Mesenchymal stem cell (in vitro differentiated cells and primary cell): Measurements from ENCODE around the gene DSCAM.

Experiments used
- DNase-seq: peaks from one replicate; pipeline ENCODE4 v3.0.0-alpha.2; 2013
- H2AFZ ChIP-seq: one replicate; pipeline ENCODE4 v1.6.1; 2013; ENCODE audit warnings: low read depth, mild to moderate bottlenecking, control low read depth, inconsistent platforms, low read length, moderate library complexity
- H2AK5ac ChIP-seq: 2 replicates; pipeline ENCODE4 v1.6.1; 2013; ENCODE audit warnings: low read length, moderate library complexity, mild to moderate bottlenecking, inconsistent platforms; ENCODE audit not compliant: severe bottlenecking
- H2BK120ac ChIP-seq: one replicate; pipeline ENCODE4 v1.6.1; 2013; ENCODE audit warnings: low read depth, mild to moderate bottlenecking, inconsistent platforms, low read length, moderate library complexity
- H2BK12ac ChIP-seq, 2 experiments: one replicate each; pipeline ENCODE4 v1.6.1; 2013; ENCODE audit warnings: inconsistent platforms in 2 of 2, low read length in 2 of 2, mild to moderate bottlenecking in 2 of 2, moderate library complexity in 2 of 2, control low read depth in 1 of 2
- H2BK15ac ChIP-seq: one replicate; pipeline ENCODE4 v1.6.1; 2013; ENCODE audit warnings: mild to moderate bottlenecking, low read depth, inconsistent platforms; ENCODE audit not compliant: poor library complexity, severe bottlenecking
- H2BK5ac ChIP-seq: 2 replicates; pipeline ENCODE4 v1.6.1; 2013; ENCODE audit warnings: low read depth, mild to moderate bottlenecking, low read length, control low read depth, inconsistent platforms; ENCODE audit not compliant: poor library complexity, severe bottlenecking
- H3K14ac ChIP-seq, 2 experiments: one replicate each; pipeline ENCODE4 v1.6.1; 2013; ENCODE audit warnings: inconsistent platforms in 2 of 2, low read length in 2 of 2, control low read depth in 1 of 2, mild to moderate bottlenecking in 1 of 2, moderate library complexity in 1 of 2
- H3K18ac ChIP-seq, 2 experiments: one replicate each; pipeline ENCODE4 v1.6.1; 2013; ENCODE audit warnings: inconsistent platforms in 2 of 2, low read length in 2 of 2, control low read depth in 1 of 2, low read depth in 1 of 2, mild to moderate bottlenecking in 1 of 2
- H3K23ac ChIP-seq, 2 experiments: one replicate each; pipeline ENCODE4 v1.6.1; 2013; ENCODE audit warnings: inconsistent platforms in 2 of 2, low read length in 2 of 2, mild to moderate bottlenecking in 2 of 2, moderate library complexity in 2 of 2, control low read depth in 1 of 2
- H3K27ac ChIP-seq: 2 replicates; pipeline ENCODE4 v1.5.1; 2013; ENCODE audit warnings: mild to moderate bottlenecking, moderate library complexity, low read length, control low read depth, inconsistent platforms; ENCODE audit not compliant: poor library complexity, severe bottlenecking
- H3K27me3 ChIP-seq, 2 experiments: 2 replicates each; pipeline versions ENCODE4 v1.6.1 to v1.7.0; 2013; ENCODE audit warnings: low read length in 2 of 2, mild to moderate bottlenecking in 2 of 2, moderate library complexity in 2 of 2, control low read depth in 1 of 2, inconsistent platforms in 1 of 2; ENCODE audit not compliant: control insufficient read depth in 1 of 2, insufficient read depth in 1 of 2
- H3K36me3 ChIP-seq, 2 experiments: 2 replicates each; pipeline versions ENCODE4 v1.6.1 to v1.7.0; 2013; ENCODE audit warnings: low read length in 2 of 2, control low read depth in 1 of 2, inconsistent platforms in 1 of 2, low read depth in 1 of 2, mild to moderate bottlenecking in 1 of 2; ENCODE audit not compliant: insufficient read depth in 2 of 2, control insufficient read depth in 1 of 2
- H3K4ac ChIP-seq, 2 experiments: one replicate each; pipeline ENCODE4 v1.6.1; 2013; ENCODE audit warnings: inconsistent platforms in 2 of 2, low read length in 2 of 2, mild to moderate bottlenecking in 2 of 2, moderate library complexity in 2 of 2, control low read depth in 1 of 2, low read depth in 1 of 2
- H3K4me1 ChIP-seq: 2 replicates; pipeline ENCODE4 v1.6.1; 2013; ENCODE audit warnings: low read depth, low read length, control low read depth; ENCODE audit not compliant: control insufficient read depth, insufficient read depth
- H3K4me2 ChIP-seq: 2 replicates; pipeline ENCODE4 v1.6.1; 2013; ENCODE audit warnings: low read length, mild to moderate bottlenecking, inconsistent platforms; ENCODE audit not compliant: poor library complexity, severe bottlenecking
- H3K4me3 ChIP-seq, 2 experiments: 2 replicates each; pipeline versions ENCODE4 v1.5.1 to v1.7.0; 2013; ENCODE audit warnings: low read length in 2 of 2, mild to moderate bottlenecking in 2 of 2, control low read depth in 1 of 2, low read depth in 1 of 2; ENCODE audit not compliant: insufficient read depth in 1 of 2
- H3K79me1 ChIP-seq: replicated peaks from 2 replicates; pipeline ENCODE4 v1.6.1; 2013; ENCODE audit warnings: mild to moderate bottlenecking, control low read depth, low read length, inconsistent platforms; ENCODE audit not compliant: poor library complexity, severe bottlenecking
- H3K9ac ChIP-seq: 2 replicates; pipeline ENCODE4 v1.7.0; 2013; ENCODE audit warnings: mild to moderate bottlenecking, low read length, moderate library complexity
- H3K9me3 ChIP-seq: 2 replicates; pipeline ENCODE4 v1.7.0; 2013; ENCODE audit warnings: mild to moderate bottlenecking, low read length; ENCODE audit not compliant: control insufficient read depth
- H4K8ac ChIP-seq: one replicate; pipeline ENCODE4 v1.6.1; 2013; ENCODE audit warnings: inconsistent platforms, mild to moderate bottlenecking, low read length, moderate library complexity
- H4K91ac ChIP-seq: one replicate; pipeline ENCODE4 v1.6.1; 2013; ENCODE audit warnings: mild to moderate bottlenecking, low read length, inconsistent platforms
- WGBS: methylation state at CpG from one replicate; pipeline ENCODE4 v1.1.7; 2013; ENCODE audit warnings: mixed read lengths; 5-methylcytosine and 5-hydroxymethylcytosine counted together

Gene DSCAM

GRCh38 chr21:40235528-40235927 lies 611.4 kb downstream of the DSCAM start:
- Histone ChIP-seq H3K14ac (no peak overlapping the region), H3K36me3 (no peaks in the 10 kb centered on the region)

GRCh38 chr21:40231979-40232378 lies 615.0 kb downstream of the DSCAM start:
- H3K4ac ChIP-seq, result no peak overlapping the region
- H3K18ac ChIP-seq, result no peak overlapping the region
- DNase-seq, result no peak
- no peaks in the 10 kb centered on the region for H3K36me3 ChIP-seq
- H3K9ac ChIP-seq, result no peak overlapping the region
- H3K27ac ChIP-seq, result no peak overlapping the region
- no peak overlapping the region for H4K91ac ChIP-seq
- H3K4me2 ChIP-seq, result no peak overlapping the region
- no peak overlapping the region for H2AFZ ChIP-seq
- H2BK12ac ChIP-seq, result no peak overlapping the region
- H3K23ac ChIP-seq, result no peak overlapping the region
- H3K9me3 ChIP-seq, result no peaks in the 10 kb centered on the region
- WGBS, result 82% methylated on average over 2 of the region's 2 CpGs
- no peak overlapping the region for H2BK120ac ChIP-seq
- H3K14ac ChIP-seq, result no peak overlapping the region
- H2BK5ac ChIP-seq, result no peak overlapping the region
- H3K27me3 ChIP-seq, result no peaks in the 10 kb centered on the region
- H3K79me1 ChIP-seq, result no peaks in the 10 kb centered on the region
- no peak overlapping the region for H2AK5ac ChIP-seq
- no peak overlapping the region for H3K4me3 ChIP-seq
- no peaks in the 10 kb centered on the region for H3K4me1 ChIP-seq
- no peak overlapping the region for H4K8ac ChIP-seq
- H2BK15ac ChIP-seq, result no peak overlapping the region

More at GRCh38 chr21:40235528-40235927, 611.4 kb downstream of the DSCAM start:
- Histone ChIP-seq H2BK5ac (no peak overlapping the region), H3K9ac (no peak overlapping the region), H3K18ac (no peak overlapping the region), H3K79me1 (no peaks in the 10 kb centered on the region), H2AFZ (no peak overlapping the region), H3K4me3 (no peak overlapping the region), H3K27me3 (no peaks in the 10 kb centered on the region), H2BK120ac (no peak overlapping the region), H4K8ac (no peak overlapping the region), H2BK12ac (no peak overlapping the region), H4K91ac (no peak overlapping the region), H3K23ac (no peak overlapping the region), H3K27ac (no peak overlapping the region), H3K9me3 (no peaks in the 10 kb centered on the region), H2AK5ac (no peak overlapping the region), H2BK15ac (no peak overlapping the region), H3K4me1 (no peaks in the 10 kb centered on the region), H3K4me2 (no peak overlapping the region), H3K4ac (no peak overlapping the region)
- 74% methylated on average over 5 of the region's 5 CpGs for WGBS
- no peak for DNase-seq

- no peak overlapping the region for H3K27ac ChIP-seq
- no peaks in the 10 kb centered on the region for H3K27me3 ChIP-seq
Measured at GRCh38 chr21:40227096-40227495, 619.9 kb downstream of the DSCAM start.

GRCh38 chr21:40215941-40216340 lies 631.0 kb downstream of the DSCAM start:
- WGBS, result 51% methylated on average over 2 of the region's 2 CpGs
- no peak overlapping the region for H3K23ac ChIP-seq
- no peak overlapping the region for H3K14ac ChIP-seq
- no peaks in the 10 kb centered on the region for H3K36me3 ChIP-seq
- H2BK5ac ChIP-seq, result no peak overlapping the region
- H3K18ac ChIP-seq, result no peak overlapping the region
- H2BK120ac ChIP-seq, result no peak overlapping the region
- no peaks in the 10 kb centered on the region for H3K9me3 ChIP-seq
- H3K27me3 ChIP-seq, result no peaks in the 10 kb centered on the region
- no peak overlapping the region for H2AK5ac ChIP-seq
- H4K91ac ChIP-seq, result no peak overlapping the region
- no peak for DNase-seq
- H3K4me2 ChIP-seq, result no peak overlapping the region
- H3K4me3 ChIP-seq, result no peak overlapping the region
- no peak overlapping the region for H3K4ac ChIP-seq
- no peaks in the 10 kb centered on the region for H3K79me1 ChIP-seq
- H2AFZ ChIP-seq, result no peak overlapping the region
- H3K27ac ChIP-seq, result no peak overlapping the region
- H4K8ac ChIP-seq, result no peak overlapping the region
- no peak overlapping the region for H2BK15ac ChIP-seq
- H3K4me1 ChIP-seq, result no peaks in the 10 kb centered on the region
- no peak overlapping the region for H3K9ac ChIP-seq
- H2BK12ac ChIP-seq, result no peak overlapping the region

More at GRCh38 chr21:40227096-40227495, 619.9 kb downstream of the DSCAM start:
- H2BK15ac ChIP-seq, result no peak overlapping the region
- H3K4ac ChIP-seq, result no peak overlapping the region
- 31% methylated on average over 1 of the region's 1 CpG for WGBS
- H3K4me1 ChIP-seq, result no peaks in the 10 kb centered on the region
- H4K91ac ChIP-seq, result no peak overlapping the region
- H2AK5ac ChIP-seq, result no peak overlapping the region
- no peak overlapping the region for H3K4me2 ChIP-seq
- H3K4me3 ChIP-seq, result no peak overlapping the region
- H4K8ac ChIP-seq, result no peak overlapping the region
- DNase-seq, result no peak
- no peak overlapping the region for H2BK5ac ChIP-seq
- peaks cover 10% of the 10 kb centered on the region for H3K9me3 ChIP-seq
- H2BK12ac ChIP-seq, result no peak overlapping the region
- no peaks in the 10 kb centered on the region for H3K36me3 ChIP-seq
- no peak overlapping the region for H3K18ac ChIP-seq
- H3K79me1 ChIP-seq, result no peaks in the 10 kb centered on the region
- H3K14ac ChIP-seq, result no peak overlapping the region
- H3K9ac ChIP-seq, result no peak overlapping the region
- no peak overlapping the region for H2BK120ac ChIP-seq
- H2AFZ ChIP-seq, result no peak overlapping the region
- H3K23ac ChIP-seq, result no peak overlapping the region
